GM18498 (cell line): ENCODE measurements around the gene BANF2.
"Not testable (repeated sequence)": the region's sequence is repeated elsewhere in the genome, so short reads cannot be mapped to it uniquely, and the experiment has no call there.

Experiments
- ATAC-seq: cut with Tn5 transposase; IDR thresholded peaks from one replicate; pipeline ENCODE4 v1.9.1; 2021; ENCODE audit warnings: mild to moderate bottlenecking, moderate library complexity; ENCODE audit not compliant: unreplicated experiment

Gene BANF2

DNA sequence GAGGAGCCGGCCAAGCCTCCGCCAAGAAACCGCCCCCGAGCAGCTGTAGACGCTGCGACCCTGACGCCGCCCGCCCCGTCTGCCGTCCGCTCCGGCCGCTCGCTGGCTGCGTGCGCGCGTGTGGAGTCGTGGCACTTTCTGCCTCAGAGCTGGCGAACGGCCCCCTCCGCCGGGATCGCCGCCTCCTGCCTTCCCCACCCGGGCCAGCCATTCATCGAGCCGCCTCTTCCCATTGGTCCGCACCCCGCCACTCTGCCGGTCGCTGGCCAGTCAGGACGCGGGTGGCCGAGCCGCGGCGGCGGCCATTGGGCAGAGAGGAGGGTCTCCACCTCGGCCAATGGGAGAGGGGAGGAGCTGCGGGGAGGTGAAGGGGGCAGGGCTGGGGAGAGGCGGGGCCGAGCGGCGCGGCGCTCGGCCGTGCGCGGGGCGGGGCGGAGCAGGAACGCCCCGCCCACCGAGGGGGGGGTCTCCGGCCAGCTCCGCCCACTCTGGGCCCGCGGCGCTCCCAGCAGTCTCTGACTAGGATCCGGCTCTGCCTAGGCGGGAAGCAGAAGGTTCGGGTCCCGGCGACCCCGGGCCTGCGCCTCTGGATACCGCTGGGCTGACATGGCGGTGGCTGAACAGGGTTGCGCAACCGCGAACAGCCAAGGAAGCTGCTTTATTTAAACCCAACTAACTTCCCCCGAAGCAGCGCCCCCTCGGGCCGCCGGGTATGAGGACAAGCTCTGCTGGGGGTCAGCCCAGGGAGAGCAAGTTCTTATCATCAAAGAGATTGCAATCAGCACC, 17.5 kb upstream of the BANF2 start, which contains the start of gene RRBP1:
Gene RRBP1 (minus strand): TSS at position 140 of the 786 bp plus-strand sequence. CDS start 21,735 bp downstream, outside the sequence.
- peak; percentile 87 for ATAC-seq

DNA sequence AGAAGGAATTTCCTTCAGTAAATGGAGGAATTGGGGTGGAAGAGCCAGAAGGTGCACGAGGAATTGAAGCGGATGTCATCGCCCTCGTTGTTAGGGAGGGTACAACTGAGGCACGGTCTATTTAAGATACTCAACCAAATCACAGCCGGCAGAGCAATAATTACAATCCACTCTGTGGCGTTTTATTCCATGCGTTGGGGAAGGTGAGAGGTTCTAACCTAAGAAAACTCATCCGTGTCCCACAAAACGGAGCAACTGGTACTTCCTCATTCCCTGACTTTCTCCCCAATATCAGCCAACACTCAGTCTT, 16.9 kb upstream of the BANF2 start:
- no peak for ATAC-seq

DNA sequence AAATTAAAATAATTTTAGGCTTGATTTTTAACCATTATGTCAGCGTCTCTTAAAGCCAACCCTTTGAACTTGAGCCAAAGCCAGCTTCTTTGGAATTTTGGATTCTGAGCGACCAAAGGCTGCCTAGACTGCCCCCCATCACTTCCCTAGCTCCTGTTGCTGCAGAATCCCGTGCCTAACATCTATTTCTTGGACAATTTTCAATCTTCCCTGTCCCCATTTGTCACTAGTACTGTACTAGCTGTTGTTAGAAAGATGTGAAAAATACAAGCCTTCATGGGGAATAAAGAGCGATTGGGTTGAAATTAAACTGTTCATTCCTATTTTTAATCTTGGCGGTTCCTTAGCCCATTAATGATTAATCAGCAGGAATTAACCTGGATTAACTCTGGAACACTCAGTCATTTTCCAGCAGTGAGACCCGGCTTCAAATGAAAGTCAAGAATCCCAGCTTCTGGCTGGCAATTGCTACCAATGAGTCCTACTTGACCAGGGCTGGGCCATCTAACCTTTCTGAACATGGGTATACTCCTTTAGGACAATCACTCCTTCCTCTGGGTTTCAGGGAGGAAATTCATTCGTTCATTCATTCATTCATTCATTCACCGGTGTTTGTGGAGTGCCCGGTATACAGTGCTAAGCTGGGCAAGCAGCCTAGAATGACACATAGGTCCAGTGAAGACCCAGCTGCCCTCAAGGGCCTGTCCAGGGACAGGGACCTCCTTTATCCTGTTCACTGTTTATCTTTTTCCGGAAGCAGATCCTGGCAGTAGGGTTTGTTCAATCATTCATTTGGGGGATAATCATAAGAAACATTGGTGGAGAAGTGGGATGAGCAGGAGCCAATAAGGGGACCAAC, 16.3 kb upstream of the BANF2 start:
- ATAC-seq, result no peak

DNA sequence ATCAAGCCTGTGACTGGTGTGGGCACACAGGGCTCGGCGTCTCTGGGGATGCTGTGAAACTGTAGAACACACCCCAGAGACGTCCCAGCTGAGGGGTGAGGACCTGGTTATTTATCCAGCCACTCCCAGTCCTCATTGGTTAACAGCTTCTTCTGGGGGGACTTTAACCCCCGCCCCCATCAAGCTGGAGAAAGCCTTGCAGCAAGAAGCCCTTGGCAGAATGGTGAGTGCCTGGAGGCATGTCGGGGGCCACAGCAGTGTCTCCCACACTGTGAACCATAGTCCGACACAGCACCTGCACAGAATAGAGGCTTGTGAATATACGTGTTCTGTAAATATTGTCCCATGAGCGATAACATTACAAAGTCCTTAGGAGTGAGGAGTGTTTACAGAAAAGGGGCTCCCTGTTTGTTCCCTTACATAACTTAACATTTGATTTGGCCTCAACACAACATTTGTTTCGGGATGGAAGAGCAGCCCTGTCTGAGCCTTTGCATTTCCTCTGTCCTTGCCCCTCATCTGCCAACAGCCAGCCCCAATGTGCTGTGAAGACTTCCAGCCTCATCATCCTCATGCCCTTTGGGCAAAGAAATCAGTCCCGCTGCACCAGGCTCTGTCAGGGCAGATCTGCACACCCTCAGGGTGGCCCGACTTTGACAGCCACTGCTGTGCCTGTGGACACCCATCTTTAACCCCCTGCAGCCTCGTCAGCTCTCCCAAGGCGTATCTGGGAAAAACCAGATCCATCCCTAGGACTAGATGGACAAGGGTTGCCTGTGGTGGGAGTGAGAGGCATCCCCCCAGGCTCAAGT, 15.5 kb upstream of the BANF2 start:
- ATAC-seq, result no peak

DNA sequence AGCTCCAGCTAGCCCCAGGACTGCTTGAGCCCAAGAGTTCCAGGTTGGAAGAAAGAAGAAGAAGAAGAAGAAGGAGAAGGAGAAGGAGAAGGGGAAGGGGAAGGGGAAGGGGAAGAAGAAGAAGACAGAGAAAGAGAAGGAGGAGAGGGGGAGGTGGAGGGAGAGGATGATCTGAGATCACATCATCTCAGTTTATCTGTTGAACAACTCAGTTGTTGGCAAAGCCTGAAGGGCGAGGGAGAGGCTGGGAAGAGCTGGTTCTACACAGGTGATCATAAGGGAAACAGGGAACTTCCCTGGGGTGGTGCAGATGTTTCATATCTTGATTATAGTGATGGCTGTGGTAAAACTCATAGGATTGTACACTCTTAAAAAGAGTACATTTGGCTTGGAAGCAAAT, 14.6 kb upstream of the BANF2 start:
- ATAC-seq, result no peak

DNA sequence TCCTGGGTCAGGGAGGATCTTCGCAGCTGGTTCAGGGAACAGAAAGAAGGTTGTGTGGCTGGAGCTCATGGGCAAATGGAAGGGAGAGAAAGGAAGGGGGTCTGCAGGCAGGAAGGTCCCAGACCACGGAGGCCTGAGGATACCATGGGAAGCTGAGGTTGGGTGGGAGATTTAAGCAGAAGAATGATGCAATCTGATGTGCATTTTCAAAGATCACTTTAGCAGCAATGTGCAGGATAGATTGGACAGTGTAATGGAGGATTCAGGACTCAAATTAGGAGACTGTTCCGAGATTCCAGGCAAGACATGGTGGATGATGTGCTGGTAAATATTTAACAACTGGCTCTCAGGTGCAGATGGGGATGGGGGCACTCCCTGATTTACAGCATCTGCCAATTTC, 12.0 kb upstream of the BANF2 start:
- no peak for ATAC-seq

DNA sequence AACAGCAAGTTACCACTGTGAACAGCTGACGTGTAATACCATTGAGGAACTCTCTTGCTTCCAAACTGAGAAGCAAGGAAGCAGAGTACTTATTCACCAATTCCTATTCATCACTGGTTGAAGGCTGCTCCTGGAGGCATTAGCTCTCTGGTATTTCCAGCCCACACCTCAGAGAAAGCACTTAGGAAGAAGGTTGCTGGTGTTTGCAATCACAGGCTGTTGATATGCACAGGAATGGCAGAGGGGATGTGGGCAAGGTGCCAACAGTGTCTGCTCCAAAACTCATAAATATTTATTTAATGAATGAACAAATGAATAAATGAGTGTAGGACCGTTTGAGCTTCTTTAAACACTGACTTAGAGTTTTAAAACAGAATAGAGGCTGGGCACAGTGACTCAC, 10.8 kb upstream of the BANF2 start:
- ATAC-seq, result no peak

DNA sequence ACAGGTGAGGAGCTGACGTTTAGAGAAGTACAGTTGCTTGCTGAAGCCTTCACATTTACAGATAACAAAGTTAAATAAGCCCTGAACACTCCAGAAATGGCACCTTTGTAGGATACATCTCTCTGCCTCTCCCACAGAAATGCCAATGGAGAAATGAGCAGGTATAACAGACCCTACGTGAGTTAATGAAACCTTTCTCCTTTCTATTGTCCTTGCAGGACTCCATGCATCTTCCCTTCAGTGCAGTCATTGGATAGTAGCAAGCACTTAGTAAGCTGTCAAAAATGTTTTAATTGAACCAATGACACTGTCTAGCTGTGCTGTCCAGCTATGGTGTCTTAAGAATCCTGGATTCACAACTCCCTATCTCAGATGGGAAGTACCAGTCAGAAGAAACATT, 9.6 kb upstream of the BANF2 start:
- no peak for ATAC-seq

DNA sequence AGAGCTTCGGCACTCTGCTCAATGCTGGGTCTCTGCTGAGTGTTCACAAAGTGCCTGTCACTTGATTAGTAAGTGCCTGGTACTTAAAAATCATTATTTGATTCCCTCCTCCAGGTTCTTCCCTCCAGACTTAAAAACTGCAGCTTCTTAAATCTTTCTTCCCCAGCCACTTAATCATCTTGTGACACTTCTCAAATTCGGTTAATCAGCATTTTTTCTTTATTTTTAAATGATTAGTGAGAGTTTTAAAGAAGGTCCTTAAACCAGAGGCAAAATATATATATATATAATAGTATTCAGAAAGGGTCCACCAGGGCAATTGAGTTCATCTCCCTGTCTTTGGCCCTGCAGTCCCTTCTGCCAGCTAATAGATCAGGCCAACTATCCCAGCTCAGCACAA, 8.0 kb upstream of the BANF2 start:
- ATAC-seq, result no peak

DNA sequence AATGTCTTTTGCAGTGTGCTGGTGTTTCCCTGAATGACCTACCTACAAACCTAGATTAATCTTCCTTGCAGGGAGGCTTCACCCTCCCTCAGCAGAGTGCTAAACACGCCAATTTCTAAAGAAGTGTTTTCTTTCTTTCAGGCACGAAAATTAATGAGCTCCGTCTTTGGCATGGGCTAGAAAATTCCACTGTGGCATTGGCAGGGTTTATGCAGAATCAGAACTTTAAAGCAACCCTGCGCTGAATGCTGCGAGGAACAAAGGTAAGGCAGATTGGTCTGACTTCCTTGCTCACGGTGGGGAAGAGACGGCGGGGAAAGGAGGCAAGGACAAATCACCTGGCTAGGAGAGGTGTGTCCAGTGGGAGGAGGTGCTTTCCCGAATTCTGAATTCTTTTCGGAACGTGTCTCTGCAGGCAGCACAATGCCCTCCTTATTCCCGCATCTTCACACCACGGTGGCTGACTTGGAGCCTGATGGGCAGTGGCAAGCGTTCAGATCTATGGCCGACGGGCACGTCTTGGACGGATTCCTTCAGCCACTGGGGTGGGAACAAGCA, 6.2 kb upstream of the BANF2 start:
- ATAC-seq, result no peak

DNA sequence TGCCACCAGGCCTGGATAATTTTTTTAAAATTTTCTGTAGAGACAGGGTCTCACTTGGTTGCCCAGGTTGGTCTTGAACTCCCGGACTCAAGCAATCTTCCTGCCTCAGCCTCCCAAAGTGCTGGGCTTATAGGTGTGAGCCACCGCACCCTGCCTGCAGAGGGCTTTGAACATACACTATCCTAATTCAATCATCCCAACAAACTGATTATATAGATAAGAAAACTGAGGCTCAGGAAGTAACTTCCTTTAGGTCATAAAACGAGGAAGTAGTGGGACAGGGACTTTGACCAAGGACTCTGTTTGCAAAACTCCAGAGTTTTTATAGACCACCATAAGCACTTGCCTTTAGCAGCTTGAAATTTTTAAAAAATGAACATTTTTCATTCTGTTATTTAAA, 5.0 kb upstream of the BANF2 start:
- ATAC-seq, result no peak

DNA sequence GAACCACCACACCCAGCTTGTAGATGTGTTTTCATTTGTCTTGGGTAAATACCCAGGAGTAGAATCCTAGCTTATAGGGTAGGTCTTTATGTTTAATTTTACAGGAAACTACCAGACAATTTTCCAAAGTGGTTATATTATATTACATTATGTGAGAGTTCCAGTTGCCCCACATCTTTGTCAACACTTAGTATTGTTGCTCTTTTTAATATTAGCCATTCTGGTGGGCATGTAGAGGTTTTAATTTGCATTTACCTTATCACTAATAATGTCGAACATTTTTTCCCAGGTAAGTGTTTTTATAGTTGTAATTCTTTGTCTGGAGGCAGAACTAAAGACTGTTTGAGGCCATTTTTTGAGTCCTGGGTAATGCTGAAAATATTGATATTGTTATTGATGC, 3.5 kb upstream of the BANF2 start:
- no peak for ATAC-seq

DNA sequence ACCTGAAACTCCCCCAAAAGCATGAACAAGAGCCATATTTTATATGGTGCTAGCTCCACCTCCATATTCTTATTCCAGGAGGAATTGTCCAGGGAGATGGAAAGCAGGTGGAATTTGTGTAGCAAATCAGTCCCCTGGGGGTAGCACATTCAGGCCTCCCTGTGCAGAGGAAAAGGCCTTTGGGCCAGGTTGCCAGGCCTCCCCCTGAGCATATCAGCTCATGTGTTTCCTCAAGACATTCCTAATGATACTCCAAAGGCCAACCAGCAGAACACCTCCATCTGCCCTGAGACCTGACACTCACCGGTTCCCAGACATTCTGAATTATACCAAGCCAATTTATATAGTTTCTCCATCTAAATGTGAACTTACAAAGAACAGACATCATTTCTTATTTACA, 2.6 kb upstream of the BANF2 start:
- no peak for ATAC-seq

DNA sequence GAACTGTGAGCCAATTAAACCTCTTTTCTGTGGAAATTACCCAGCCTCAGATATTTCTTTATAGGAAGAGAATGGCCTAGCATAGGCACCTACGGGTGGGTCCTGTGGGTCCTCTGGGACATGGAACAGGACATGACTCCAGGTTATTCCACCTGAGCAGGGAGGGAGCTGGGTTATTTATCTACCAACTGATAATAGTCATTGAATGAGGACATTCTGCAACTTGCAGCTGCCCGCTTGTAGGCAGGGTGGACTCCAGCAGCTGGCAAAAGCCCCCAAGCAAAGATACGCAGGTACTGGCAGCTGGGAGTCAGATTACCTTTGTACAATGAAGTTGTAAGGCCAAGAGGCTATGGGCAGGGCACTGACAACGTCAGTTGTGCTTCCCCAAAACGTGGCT, 1.4 kb upstream of the BANF2 start:
- ATAC-seq, result no peak

DNA sequence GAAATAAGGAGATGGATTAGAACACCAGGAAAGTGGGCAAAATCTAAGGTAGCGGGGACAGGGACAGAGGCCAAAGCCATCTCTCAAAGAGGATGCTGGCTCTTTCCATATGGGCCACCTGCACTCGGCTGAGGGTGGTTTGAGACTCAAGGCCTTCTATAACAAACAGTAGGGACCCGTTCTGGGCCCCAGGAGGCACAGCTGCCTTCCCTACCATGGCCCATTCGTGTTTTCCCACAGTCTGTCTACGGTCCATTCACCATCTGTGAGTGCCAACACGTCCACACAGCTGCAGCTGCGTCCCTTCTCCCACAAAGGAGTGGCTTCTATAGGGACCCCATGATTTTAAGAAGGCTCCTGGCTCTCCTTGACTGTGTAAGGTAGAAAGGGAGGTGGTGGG, 871 bp downstream of the BANF2 start:
- ATAC-seq, result no peak

DNA sequence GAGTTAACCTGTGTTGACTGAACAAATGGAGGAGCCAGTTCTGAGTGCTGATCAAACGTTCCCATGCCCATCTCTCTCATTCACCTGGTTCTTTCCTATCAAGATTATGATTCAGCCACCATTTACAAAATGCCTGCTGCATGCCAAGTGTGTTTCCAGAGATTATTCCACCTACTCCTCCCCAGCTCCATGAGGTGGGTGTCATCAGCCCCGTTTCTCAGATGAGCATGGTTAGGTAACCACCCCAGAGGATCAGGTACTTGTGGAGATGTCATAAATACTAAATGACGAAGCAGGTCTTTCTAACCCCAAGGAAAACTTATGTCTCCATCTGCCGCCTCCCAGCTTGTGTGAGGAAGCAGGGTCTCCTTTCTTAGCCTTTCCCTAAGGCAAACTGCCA, 2.1 kb downstream of the BANF2 start:
- ATAC-seq, result no peak

DNA sequence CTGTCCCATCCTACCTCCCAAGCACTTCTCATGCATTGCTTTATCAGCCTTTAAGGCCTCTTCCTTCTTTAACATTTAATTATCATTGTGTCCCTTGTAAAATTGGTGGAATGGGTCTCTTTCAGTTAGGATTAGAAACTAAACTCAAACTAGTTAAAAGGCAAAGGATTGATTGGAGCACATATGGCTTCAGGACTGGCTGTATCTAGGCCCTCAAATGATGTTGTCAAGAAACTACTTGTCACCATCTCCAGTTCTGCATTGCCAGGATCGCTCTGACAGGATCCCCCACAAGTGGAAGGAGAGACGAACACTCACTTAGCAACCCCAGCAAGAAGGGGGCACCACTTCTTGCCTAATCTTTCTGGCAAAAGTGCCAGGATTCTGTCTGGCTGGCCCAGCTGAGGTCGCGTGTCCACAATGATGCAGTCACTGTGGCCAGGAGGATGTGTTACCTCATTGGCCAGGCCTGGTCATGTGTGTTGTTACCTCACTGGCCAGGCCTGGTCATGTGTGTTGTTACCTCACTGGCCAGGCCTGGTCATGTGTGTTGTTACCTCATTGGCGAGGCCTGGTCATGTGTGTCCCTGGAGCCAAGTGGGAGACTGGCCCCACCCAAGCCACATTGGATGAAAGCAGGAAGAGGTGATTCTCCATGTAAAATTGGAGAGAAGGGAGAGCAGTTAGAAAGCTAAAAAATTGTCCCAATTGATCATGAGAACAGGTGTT, 5.0 kb downstream of the BANF2 start:
- ATAC-seq, result no peak

DNA sequence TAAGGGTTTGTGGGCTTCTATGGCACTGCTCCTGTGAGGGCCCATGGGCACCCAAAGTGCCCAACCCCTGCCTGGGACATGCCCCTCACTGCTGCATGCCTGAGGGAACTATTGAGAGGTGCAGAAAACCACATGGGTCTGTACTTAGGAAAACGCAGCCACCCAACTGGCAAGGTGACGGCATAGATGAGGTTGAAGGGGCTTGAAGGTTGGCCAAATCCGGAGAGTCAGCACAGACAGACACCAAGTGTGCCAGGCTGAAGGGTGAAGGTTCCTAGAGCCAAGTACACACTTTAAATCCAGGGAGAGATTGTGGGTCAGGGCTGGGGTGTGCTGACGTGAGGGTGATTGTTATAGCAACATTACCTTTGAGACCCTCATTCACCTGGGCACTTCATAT, 6.2 kb downstream of the BANF2 start:
- no peak for ATAC-seq

DNA sequence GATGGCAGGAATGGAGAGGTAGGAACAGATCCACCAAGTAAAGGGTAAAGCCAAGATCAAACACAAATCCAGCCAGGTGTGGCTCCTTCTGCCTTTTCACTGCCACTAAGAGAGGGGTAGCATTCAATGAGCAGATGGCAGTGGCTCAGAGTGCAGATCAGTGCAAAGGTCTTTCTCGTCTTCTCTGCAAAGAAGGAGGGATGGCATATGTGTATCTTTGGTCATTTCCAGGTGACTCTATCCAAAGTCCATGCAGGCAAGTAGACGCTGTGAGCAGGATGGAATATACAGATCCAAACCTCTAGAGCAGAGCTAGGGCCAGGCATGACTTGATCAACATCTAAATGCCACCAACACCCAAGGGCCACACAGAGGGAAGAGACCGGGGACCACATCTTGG, 6.9 kb downstream of the BANF2 start:
- ATAC-seq, result no peak

DNA sequence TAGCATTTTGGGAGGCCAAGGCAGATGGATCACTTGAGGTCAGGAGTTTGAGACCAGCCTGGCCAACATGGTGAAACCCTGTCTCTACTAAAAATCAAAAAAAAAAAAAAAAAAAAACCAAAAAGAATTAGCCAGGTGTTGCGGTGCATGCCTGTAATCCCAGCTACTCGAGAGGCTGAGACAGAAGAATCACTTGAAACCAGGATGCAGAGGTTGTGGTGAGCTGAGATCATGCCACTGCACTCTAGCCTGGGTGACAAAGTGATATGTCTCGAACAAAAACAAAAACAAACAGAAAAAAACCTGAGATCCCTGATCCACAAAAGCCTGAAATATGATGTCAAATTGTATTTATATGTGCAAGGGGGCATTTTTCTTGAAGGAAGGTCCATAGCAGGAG, 8.2 kb downstream of the BANF2 start:
- ATAC-seq, result not testable (repeated sequence)
